AG04450 (cell line): ENCODE data around the gene KRT76. TPM values are rescaled to one million over a fixed set of nuclear protein-coding genes. Genes with fewer than 3 reads are reported as not detected.

Experiments used
- CTCF ChIA-PET: fragments of 300-600, 350-600 bp; formaldehyde crosslinking; extraction: SDS; loops from one replicate; lab custom pipeline; 2022; ENCODE audit warnings: antibody characterized with exemption, inconsistent platforms; lab: Charles Lee
- POLR2A ChIA-PET: fragments of 350-600 bp; formaldehyde crosslinking; extraction: SDS; loops from one replicate; lab custom pipeline; 2021; ENCODE audit warnings: antibody characterized with exemption, inconsistent platforms; lab: Yijun Ruan, JAX
- DNase-seq: peaks from one replicate; pipeline ENCODE4 v3.0.0-alpha.2; 2011; ENCODE audit warnings: low read depth, low spot score
- H3K27ac ChIP-seq: one replicate; pipeline ENCODE4 v1.5.1; 2012; ENCODE audit warnings: low read depth, low read length, control low read depth
- H3K27me3 ChIP-seq: one replicate; pipeline ENCODE4 v1.6.0; 2012; ENCODE audit warnings: low read length; ENCODE audit not compliant: control insufficient read depth, insufficient read depth
- H3K4me3 ChIP-seq: 2 replicates; pipeline ENCODE4 v1.5.1; 2011; ENCODE audit warnings: mild to moderate bottlenecking, low read depth, low read length, control low read depth
- H3K9me3 ChIP-seq: 2 replicates; pipeline ENCODE4 v1.5.1; 2012; ENCODE audit warnings: low read length; ENCODE audit not compliant: control insufficient read depth, insufficient read depth
- polyA minus RNA-seq: library from RNA; depleted of rRNA, polyadenylated mRNA; stranded (reverse); fragments of >200 nt; gene quantifications from 2 replicates; pipeline ENCODE4 v1.2.3, GENCODE V29; 2011; rRNA and poly(A)+ RNA removed
- polyA plus RNA-seq: library from polyadenylated mRNA; depleted of rRNA; stranded (reverse); fragments of >200 nt; gene quantifications from 2 replicates; pipeline ENCODE4 v1.2.3, GENCODE V29; 2011; rRNA removed
- TF ChIP-seq, protein P1 (sequence below): IDR thresholded peaks from 2 replicates; pipeline ENCODE4 v1.5.1; 2011; ENCODE audit warnings: low read depth, low read length, control low read depth, inconsistent platforms

The KRT76 gene
- polyA plus RNA-seq = not detected in 2 replicates
- not detected in 2 replicates for polyA minus RNA-seq

DNA sequence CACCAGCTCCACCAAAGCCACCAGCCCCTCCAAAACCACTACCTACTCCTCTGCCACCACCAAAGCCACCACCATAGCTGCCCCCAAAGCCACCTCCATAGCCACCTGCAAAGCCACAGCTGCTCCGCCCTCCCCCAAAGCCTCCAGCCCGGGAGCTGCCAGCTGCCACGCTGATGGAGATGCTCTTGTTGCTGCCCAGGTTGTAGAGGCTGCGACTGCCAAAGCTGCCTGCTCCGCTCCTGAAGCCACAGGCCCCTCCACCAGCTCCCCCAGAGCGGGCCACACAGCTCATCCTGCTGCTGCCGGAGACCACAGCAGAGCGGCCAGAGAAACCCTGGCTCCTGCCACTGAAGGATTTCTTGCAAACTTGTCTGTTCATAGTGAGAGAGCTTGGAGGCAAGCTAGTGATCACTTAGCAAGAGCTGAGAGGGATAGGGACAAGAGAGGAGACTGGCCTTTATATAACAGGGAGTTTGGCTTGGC is at the start of gene KRT76:
TSS of gene KRT76 (minus strand) at position 433 of the 483 bp plus-strand sequence. CDS start at position 379, 54 bp downstream.
- H3K27ac ChIP-seq = no peak within 1 kb of the TSS
- H3K4me3 ChIP-seq = no peak within 1 kb of the TSS
- no peak for DNase-seq
- H3K9me3 ChIP-seq = no peaks in the 10 kb centered on the region
- H3K27me3 ChIP-seq = peaks cover 19% of the 10 kb centered on the region
- ChIA-PET POLR2A (no interaction called here), CTCF (interaction anchor here (1.1 kb wide), 1 partner anchor 89 kb away, joined by 4 read pairs; no protein-coding TSS in a partner anchor)
- TF ChIP-seq, protein P1, sequence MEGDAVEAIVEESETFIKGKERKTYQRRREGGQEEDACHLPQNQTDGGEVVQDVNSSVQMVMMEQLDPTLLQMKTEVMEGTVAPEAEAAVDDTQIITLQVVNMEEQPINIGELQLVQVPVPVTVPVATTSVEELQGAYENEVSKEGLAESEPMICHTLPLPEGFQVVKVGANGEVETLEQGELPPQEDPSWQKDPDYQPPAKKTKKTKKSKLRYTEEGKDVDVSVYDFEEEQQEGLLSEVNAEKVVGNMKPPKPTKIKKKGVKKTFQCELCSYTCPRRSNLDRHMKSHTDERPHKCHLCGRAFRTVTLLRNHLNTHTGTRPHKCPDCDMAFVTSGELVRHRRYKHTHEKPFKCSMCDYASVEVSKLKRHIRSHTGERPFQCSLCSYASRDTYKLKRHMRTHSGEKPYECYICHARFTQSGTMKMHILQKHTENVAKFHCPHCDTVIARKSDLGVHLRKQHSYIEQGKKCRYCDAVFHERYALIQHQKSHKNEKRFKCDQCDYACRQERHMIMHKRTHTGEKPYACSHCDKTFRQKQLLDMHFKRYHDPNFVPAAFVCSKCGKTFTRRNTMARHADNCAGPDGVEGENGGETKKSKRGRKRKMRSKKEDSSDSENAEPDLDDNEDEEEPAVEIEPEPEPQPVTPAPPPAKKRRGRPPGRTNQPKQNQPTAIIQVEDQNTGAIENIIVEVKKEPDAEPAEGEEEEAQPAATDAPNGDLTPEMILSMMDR = no peak

DNA sequence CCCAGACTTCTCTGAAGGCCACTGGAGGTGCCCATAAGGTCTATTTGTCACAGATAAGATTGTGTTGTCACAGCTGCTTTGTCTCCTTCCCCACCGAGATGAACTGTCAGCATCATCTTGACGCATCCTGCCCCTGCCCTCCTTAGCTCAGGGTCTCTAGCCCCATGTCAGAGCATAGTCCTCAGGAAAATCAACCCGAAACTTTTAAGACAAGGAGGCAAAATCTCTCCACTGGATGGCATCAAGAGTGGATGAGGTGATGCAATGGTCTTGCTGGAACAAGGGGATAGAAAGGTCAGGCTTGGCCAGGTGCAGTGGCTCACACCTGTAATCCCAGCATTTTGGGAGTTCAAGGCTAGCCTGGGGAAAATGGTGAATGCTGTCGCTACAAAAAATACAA is 48.8 kb upstream of the KRT76 start:
- no peak for DNase-seq
- peaks cover 2% of the 10 kb centered on the region for H3K27me3 ChIP-seq
- ChIA-PET CTCF (no interaction called here), POLR2A (no interaction called here)
- no peak overlapping the region for H3K4me3 ChIP-seq
- TF ChIP-seq, protein P1 = no peak
- H3K27ac ChIP-seq = no peak overlapping the region
- no peaks in the 10 kb centered on the region for H3K9me3 ChIP-seq

DNA sequence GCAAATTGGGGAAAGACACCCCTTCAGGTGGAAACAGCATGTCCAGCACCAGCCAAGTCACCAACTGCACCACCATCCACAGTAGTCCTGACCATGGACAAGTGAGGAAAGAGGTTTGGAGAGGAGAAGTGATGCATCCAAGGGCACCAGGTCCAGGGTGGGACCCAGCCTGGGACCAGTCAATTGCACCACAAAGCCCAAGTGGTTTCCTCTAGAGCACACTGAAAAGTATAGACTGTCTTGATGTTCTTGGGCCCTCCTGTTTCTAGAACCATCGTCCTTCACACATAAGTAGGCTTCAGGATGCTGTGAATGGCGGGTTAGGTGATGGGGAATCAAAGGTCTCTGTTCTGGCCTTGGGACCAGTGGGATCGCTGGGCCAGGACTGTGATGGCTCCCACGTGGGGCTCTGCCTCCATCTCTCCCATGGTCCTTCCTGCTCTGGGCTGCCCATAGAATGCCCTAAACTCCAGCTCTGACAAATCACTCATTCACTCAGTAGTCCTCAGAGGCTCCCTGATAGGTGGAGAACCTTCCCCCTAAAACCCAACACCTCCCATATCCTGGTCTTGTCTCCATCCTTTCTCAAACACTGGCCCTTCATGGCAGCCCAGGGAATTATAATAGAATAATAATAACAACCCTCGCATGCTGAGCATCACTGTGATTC is 47.7 kb upstream of the KRT76 start:
- H3K9me3 ChIP-seq = no peaks in the 10 kb centered on the region
- H3K27me3 ChIP-seq = peaks cover 8% of the 10 kb centered on the region
- H3K4me3 ChIP-seq = no peak overlapping the region
- CTCF ChIA-PET = no interaction called here
- no peak overlapping the region for H3K27ac ChIP-seq
- TF ChIP-seq, protein P1 = no peak
- DNase-seq = no peak
- POLR2A ChIA-PET = no interaction called here

DNA sequence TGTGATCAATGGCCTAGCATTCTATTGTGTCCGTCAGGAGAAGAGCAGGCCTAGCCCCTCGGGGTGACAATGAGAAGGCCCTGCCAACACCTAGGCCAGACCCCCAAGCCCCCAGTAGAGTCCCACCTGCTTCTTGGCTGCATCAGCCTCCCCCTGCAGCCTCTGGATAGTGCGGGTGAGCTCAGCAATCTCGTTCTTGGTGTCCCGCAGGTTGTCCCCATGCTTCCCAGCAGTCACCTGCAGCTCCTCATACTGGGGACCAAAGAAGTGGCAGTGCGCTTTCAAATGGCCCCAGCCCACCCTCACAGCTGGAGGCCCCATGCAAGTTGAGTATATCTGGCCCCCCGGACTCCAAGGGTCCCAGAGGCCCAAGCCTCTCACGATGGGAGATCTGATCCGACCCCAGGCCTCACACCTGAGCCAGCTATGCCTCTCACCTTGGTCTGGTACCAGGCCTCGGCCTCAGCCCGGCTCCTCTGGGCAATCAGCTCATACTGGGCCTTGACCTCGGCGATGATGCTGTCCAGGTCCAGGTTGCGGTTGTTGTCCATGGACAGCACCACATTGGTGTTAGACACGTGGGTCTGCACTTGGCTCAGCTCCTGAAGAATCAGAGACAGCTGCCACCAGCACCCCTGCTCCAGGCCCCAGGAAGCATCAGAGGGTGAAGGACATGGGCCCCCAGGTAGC is 46.8 kb upstream of the KRT76 start:
- ChIA-PET POLR2A (no interaction called here), CTCF (no interaction called here)
- Histone ChIP-seq H3K4me3 (no peak overlapping the region), H3K27ac (no peak overlapping the region), H3K9me3 (no peaks in the 10 kb centered on the region), H3K27me3 (peaks cover 11% of the 10 kb centered on the region)
- no peak for DNase-seq
- TF ChIP-seq, protein P1 = no peak
